ENCODE data around the gene AFAP1L2.

- no peak for TF ChIP-seq POLR2A (IDR thresholded peaks at IDR 0.05)
- no peak for TF ChIP-seq CTCF (IDR thresholded peaks at IDR 0.05)
Measured at GRCh38 chr10:114374053-114374791, 30.1 kb downstream of the AFAP1L2 start.
